Measurements from ENCODE around the gene PPP2R5D. TPM values are rescaled to one million over a fixed set of nuclear protein-coding genes. Genes with fewer than 3 reads are reported as not detected.

PPP2R5D gene
- total and polyA plus RNA-seq, 4 donors: 6.7 to 13.9 (median 13.2) TPM

DNA sequence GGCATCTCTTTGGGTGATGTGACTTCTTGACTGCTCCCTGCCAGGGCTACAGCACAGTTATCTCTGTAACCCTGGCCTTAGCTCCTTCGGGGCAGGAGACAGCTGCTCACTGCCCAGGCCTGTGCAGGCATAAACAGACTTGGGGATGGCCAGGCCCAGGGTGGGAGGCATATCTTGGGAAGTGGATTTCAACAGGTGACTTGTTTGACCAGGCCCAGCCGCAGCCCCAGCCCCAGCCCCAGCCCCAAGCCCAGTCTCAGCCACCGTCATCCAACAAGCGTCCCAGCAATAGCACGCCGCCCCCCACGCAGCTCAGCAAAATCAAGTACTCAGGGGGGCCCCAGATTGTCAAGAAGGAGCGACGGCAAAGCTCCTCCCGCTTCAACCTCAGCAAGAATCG lies 21.9 kb downstream of the PPP2R5D start:
- Histone ChIP-seq H3K27ac (ENCODE audit: low read depth in 1 of 2, low read length in 2 of 2) (no peak overlapping the region), H3K4me3 (ENCODE audit: low read depth in 1 of 3, low read length in 3 of 3) (no peak overlapping the region), H3K27me3 (ENCODE audit: control insufficient read depth in 4 of 4, insufficient read depth in 4 of 4, low read length in 3 of 4) (no peaks in the 10 kb centered on the region), H3K4me1 (ENCODE audit: control insufficient read depth in 4 of 4, insufficient read depth in 4 of 4, low read length in 3 of 4) (no peaks in the 10 kb centered on the region), H3K36me3 (ENCODE audit: control insufficient read depth in 4 of 4, insufficient read depth in 3 of 4, low read depth in 1 of 4, low read length in 3 of 4) (peaks cover 2 to 43% (median 27%) of the 10 kb centered on the region in 4 donors), H3K9ac (ENCODE audit: low read depth in 1 of 2, low read length in 2 of 2) (no peak overlapping the region), H3K9me3 (ENCODE audit: control insufficient read depth in 4 of 4, low read length in 3 of 4) (no peaks in the 10 kb centered on the region)
- WGBS: 97% methylated on average over 11 of the region's 11 CpGs
- TF ChIP-seq JUND (IDR thresholded peaks at IDR 0.05): no peak
- TF ChIP-seq YY1 (IDR thresholded peaks at IDR 0.05): no peak
- no peak for TF ChIP-seq FOXA1 (IDR thresholded peaks at IDR 0.05)
- no peak for TF ChIP-seq TAF1 (conservative IDR thresholded peaks at IDR 0.05)
- no peak for TF ChIP-seq NR2F2 (IDR thresholded peaks at IDR 0.05)
- TF ChIP-seq RAD21 (IDR thresholded peaks at IDR 0.05): no peak
- TF ChIP-seq HNF4G (IDR thresholded peaks at IDR 0.05): no peak
- TF ChIP-seq FOXA2 (IDR thresholded peaks at IDR 0.05): no peak
- TF ChIP-seq, protein P1, sequence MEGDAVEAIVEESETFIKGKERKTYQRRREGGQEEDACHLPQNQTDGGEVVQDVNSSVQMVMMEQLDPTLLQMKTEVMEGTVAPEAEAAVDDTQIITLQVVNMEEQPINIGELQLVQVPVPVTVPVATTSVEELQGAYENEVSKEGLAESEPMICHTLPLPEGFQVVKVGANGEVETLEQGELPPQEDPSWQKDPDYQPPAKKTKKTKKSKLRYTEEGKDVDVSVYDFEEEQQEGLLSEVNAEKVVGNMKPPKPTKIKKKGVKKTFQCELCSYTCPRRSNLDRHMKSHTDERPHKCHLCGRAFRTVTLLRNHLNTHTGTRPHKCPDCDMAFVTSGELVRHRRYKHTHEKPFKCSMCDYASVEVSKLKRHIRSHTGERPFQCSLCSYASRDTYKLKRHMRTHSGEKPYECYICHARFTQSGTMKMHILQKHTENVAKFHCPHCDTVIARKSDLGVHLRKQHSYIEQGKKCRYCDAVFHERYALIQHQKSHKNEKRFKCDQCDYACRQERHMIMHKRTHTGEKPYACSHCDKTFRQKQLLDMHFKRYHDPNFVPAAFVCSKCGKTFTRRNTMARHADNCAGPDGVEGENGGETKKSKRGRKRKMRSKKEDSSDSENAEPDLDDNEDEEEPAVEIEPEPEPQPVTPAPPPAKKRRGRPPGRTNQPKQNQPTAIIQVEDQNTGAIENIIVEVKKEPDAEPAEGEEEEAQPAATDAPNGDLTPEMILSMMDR (IDR thresholded peaks at IDR 0.05; ENCODE audit: low read depth, low read length, missing input control): no peak
- TF ChIP-seq, protein P2, sequence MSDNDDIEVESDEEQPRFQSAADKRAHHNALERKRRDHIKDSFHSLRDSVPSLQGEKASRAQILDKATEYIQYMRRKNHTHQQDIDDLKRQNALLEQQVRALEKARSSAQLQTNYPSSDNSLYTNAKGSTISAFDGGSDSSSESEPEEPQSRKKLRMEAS (IDR thresholded peaks at IDR 0.05): no peak
- TF ChIP-seq REST (IDR thresholded peaks at IDR 0.05): no peak
- TF ChIP-seq HNF4A (conservative IDR thresholded peaks at IDR 0.05): no peak
- no peak for TF ChIP-seq EGR1 (IDR thresholded peaks at IDR 0.05; ENCODE audit: low read depth in 2 of 2)
- TF ChIP-seq GABPA (IDR thresholded peaks at IDR 0.05 in 1 of 2, conservative IDR thresholded peaks at IDR 0.05 in 1 of 2): no peak
- TF ChIP-seq ZBTB33 (IDR thresholded peaks at IDR 0.05): no peak
- TF ChIP-seq, protein P3, sequence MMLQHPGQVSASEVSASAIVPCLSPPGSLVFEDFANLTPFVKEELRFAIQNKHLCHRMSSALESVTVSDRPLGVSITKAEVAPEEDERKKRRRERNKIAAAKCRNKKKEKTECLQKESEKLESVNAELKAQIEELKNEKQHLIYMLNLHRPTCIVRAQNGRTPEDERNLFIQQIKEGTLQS (IDR thresholded peaks at IDR 0.05): no peak
- TF ChIP-seq RXRA (IDR thresholded peaks at IDR 0.05): no peak
- TF ChIP-seq SP1 (IDR thresholded peaks at IDR 0.05): no peak
- no peak for DNase-seq (ENCODE audit: low spot score)
